HCEC 1CT (cell line): Measurements from ENCODE around the gene PAM16.
A peak's percentile ranks its signal among the peaks of the same experiment; 100 is the strongest.

Experiments
- DNase-seq: peaks from one replicate; pipeline ENCODE4 v3.0.0-alpha.2; 2017

The PAM16 gene

DNA sequence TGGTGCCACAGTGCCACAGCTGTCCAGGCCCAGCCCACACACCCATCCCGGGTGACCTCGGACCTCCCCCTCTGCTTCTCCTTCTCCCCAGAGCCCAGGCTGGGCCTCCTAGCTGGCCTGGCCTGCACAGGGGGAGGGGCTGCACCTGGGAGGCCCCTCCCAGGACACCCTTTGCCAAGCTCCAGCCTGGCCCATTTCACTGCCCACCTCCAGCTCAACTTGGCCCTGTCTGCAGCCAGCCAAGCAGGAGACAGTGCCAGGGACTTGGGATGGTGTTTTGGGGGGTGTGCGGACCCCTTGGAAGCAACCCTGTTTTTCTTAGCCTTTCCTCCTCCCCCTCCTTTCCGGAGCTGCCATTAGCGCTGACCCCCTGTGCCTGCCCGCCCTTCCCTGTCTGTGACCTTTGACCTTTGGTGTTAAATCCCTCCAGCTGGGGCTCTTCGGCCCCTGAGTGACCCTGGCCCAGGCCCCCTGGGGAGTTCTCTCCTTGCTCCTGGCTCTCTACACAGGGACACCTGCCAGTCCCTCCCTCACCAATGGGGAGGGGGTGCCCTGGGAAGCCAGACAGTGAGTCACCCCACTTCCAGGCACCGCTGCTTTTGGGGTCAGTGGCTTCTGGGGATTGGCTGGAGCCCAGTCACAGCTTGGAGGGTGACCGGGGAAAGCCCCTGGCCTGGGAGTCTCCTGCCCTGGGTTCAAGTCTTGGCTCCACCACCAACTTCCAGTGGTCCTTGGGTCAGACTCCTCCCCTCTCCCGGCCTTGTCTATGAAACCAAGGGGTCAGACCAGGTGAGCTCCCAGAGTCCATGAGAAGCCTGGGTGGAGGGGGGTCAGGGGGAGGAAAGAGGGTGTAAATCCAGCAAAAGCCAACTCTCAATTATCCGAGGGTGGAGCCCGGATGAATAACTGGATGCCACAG, 33.3 kb downstream of the PAM16 start:
- DNase-seq: no peak

DNA sequence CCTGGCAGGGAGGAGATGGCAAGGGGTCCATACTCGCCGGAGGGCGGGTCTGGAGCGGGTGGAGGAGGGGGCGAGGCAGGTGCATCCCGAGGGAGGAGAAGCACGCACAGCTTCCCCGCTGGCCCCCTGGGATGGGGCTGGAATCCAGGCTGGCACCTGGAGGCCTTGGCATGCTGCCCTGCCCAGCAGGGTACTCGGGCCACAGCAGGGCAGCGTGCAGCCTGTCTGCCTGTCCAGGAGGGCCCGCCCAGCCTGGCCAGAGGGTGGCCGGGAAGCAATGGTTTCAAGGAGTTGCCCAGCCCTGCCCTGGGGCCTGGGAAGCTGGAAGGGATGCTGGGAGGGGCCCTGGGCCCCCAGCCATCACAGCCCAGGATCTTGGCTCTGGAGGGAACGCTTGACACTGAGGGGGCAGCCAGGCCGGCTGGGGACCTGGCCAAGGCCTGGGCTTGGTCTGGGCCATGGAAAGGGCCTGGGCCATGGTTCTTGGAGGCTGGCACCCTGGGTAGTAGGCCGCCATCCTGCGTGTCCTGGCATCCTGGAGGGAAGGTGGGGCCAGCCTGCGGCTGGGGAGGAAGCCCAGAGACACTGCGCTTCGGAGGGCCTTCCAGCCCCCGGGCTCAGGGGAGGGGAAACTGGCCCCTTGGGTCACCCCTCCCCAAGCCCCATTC, 34.1 kb downstream of the PAM16 start:
- DNase-seq: no peak

DNA sequence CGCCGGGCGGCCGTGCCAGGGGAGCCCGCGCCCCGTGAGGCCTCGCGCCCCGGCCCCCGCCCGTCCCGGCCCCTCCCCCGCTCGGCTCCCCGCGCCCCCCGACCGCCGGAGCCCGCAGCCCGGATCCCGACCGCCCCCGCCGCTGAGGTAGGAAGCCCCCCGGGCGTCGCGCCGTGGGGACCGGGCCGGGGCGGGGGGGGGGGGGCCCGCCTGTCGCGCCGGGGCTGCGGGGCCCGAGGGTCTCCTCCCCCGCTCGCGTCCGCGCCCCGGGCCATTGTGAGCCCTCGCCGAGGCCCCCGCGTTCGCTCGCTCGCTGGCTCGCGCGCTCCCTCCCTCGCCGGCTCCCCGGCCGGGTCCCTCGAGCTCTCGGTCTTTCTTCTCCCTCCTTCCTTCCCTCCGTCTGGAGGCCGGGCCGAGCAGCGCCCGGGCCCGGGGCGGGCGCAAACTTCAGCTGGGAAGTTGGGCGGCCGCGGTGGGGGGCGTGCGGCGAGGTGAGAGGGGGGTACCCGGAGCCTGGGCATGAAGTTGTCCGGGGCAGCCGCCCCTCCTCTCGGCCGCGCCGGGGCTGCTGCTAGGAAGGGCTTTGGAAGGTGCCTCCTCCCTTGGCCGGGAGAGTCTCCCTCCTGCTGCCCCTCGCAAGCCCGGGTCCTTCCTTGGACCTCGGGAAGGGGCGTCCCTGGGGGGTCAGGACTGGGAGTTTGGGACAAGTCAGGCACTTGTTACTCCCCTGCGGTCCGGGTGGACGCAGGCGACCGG, 34.8 kb downstream of the PAM16 start:
- peak; percentile 24 for DNase-seq

DNA sequence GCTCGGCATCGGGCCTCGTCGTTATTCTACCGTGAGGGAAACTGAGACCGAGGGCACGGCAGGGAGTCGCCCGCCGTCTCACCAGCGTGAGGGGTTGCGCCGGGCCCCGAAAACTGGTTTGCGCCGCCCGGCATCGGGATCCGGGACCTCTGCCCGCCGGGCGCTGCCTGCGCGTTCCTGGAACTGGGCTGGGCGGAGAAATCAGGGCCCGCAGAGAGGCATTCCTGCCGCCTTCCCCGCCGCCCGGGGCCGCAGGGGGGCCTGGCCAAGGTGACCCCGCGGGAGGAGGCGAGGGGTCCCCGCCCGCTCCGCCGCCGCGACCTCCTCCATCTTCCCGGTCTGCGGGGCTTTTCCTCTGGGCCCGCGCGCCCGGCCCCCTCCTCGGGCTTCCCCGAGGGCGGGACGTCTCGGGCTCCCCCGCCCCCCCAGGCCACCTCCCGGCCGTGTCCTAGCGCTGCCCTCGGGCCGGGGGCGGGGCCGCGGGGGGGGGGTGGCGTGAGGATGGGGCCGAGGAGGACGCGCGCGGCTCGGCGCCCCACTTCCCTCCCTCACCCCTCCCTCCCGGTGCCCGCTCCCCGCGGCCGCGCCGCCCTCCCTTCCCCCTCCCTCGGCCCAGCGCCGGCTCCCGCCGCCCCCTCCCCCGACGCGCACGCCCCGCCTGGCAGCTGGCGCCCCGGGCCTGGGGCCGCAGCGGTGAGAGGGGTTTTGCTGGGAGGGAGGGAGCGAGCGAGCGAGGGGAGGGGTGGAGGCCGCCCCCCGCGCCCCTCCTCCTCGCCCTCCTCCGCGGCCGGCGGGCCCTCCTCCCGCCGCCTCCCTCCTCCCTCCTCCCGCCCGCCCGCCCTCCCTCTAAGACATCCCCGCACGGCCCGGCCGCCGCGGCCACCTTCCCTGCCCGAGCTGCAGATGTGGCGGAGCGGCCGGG, 35.7 kb downstream of the PAM16 start, which contains the start of gene GLIS2:
Gene GLIS2, plus strand, starts transcription at position 882 of the 922 bp plus-strand sequence. CDS start 16,214 bp downstream, outside the sequence.
- DNase-seq: peak; percentile 75

DNA sequence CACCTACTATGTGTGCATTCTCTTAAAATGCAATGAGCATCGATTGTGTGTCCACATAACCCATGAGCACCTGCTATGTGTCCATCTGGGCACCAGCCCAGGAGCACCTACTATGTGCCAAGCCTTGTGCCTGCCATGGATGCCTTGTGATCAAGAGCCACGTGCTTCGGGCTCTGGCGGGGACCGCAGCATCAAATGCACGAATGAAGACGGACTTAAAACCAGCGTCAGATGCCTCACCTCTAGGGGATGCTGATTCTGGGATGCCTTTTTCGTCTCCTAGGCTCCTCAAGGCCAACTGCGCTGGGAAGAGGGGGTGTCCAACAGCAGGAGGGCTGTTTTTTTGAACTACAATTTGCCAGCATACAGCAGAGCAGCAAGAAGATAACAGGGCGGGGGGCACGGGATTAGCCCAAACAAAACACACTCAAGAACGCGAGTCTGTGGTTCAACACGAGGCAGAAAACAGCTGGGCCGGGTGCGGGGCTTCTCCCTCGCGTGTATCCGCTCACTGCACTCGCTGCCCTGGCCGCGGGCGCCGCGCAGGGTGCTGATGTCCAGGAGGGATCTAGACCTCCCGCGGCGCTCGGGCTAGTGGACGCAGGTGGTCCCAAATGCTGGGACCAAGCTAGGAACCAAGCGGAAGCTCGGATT, 36.5 kb downstream of the PAM16 start:
- peak; percentile 50 for DNase-seq

DNA sequence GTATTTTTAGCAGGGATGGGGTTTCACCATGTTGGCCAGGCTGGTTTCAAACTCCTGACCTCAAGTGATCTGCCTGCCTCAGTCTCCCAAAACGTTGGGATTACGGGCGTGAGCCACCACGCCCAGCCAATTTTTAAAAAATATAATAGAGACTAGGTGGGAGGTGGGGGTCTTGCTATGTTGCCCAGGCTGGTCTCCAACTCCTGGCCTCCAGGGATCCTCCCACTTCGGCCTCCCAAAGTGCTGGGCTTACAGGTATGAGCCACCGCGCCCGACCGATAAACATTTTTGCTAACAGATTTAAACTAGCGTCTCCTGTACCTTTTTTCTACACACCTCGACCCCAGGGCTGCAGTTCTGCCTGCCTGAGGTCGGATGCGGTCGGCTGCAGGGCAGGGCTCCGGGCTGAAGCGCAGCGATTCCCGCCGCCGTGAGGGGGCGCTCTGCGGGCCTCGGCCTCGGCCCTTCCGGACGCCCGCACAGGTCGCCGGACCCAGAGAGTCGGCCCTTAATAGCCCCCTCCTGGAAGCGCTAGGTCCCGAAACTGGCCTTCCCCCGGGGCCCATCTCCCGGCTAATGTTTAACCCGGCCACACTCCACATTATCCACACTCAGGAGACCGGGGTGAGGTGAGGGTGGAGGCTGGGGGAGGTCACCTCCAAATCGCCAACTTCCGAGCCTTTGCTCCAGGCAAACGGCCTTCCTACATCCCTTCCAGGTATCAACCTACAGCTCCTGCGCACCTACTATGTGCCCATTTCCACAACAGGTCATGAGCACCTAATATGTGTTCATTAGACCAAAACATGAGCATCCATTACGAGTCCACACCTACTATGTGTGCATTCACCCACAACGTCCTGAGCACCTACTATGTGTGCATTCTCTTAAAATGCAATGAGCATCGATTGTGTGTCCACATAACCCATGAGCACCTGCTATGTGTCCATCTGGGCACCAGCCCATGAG, 37.3 kb downstream of the PAM16 start:
- DNase-seq: no peak

DNA sequence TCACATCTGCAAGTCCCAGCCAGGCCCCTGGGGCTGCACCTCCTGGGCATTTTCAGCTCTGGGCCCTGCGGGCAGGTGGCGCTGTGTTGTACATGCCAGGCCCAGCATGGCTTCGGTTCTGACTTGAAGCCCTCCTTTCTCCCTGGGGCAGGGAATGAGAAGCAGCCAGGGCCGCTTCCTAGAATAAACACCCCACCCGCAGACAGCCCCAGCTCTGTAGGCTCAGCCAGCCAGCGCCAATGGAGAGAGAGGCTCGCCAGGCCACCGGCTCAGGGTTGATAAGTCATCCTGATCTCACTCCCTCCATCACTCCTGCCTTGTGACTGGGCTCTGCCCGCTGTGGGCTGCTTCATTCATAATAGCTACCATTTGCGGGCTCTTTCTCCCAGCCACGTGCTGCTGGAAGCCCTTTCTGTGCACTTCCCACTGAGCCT, 41.3 kb downstream of the PAM16 start:
- peak; percentile 36 for DNase-seq

DNA sequence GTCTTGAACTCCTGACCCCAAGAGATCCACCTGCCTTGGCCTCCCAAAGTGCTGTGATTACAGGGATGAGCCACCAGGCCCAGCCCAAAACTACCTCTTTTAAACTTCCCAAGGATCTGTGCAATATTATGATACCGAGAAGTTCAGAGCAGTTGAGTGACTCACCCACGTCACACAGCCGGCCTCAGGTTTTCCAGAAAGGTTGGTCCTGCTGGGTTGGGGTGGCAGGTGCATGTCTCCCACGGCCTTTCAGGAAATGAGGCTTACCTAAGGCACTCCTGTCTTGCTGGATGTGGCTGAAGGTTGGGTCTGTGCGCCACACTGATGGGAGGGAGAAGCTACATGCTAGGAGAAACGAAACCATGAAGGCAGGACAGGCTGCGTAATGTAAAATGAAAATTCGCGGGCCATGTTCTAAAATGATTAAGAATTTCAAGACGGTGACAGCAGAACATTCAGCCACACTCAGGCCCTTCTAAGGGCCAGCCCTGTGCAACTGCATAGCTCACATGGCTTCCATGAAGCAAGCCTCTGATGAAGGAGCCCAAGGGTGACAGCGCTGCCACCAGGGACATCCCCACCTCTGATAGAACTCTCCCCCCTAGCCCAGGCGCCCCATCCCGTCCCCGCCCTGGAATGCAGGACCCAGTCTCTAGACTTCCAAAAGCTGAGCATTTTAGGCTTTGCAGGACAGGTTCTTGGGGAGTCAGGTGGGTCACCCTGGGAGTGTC, 41.9 kb downstream of the PAM16 start:
- no peak for DNase-seq

DNA sequence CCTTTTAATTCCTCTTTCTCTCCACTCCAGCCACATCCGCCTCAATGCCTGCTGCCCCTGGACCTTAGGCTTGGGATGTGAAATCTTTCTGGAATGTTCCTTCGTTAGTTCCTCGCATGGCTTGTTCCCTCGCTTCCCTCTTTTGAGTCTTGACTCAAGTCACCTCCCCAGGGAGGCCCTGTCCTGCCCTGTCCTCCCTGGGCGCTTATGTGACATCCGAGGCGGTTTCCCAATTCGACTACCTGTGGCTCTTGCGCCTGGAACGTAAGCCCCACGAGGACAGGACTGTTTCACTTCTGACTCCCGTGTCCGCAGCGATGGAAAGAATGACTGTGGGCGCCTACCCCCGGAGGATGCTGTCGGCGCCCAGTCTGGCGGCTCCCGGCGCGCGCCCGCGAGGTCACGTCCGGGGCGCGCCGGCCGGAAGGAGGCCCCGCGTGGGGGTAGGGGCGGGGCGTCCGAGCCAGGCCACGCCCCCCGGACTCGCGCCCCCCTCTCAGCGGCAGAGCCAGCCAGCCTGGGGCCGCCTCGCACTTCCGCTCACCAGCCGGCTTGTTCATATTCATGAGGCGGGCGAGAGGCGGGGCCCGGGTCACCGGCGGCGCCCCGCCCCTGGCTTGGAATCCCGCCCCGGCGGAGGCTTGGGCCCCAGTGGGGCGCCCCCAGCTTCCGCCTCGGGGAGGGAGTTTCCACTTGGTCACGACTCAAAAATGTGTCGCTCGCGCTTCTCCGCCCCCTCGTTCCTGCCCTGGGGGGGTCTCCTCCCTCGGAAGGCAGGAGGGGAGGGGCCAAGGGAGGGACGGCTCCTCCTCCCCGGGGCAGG, 43.7 kb downstream of the PAM16 start:
- peak; percentile 97 for DNase-seq

DNA sequence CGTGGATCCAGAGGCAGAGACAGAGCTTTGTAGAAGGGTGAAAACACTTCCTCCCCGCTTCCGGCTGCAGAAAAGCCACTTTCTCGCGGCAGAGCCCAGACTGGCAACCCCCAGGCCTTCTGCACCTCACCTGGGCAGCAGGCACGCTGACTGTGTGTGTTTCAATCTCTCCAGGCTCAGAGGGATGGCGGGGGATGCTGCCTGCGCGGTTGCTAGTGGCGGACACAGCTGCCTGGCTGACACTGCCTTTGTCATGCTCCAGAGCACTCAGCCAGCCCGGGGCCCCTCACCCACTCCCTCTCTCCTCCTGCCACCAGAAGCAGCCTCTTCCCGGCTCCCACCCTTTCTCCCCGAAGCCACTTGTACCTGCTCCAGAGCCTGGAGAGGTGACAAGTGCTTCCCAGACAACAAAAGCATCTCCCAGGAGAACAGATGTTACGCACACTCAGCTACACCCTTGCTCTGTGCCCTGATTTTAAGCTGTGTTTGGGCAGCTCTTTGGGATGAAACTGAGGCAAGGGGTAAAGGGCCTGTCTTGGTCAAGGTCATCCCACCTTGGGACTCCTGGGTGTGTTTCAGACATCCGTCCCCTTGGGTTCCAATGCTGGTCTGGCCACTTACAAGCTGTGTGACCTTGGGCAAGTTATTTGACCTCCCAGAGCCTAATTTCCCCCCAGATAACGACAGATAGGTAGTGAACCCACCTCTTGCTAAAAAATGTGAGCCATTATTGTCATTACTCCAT, 44.5 kb downstream of the PAM16 start:
- DNase-seq: no peak

DNA sequence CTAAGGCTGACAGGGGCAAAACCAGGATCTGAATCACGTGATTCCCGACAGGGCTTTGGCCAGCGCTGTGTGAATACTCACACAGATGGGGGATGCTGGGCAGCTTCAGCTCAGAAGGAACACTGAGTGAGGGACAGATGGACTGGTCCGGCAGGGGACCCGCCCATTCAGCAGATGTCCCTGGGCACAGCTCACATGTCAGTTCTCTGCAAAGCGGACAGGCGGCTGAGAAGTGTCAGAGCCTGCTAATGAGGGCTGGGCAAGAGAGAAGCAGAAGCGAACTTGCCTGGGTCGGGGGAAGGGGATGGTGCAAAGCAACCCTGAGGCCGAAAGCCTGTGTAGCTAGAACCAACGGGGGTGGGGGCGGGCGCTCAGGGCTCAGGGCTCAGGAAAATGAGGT, 47.1 kb downstream of the PAM16 start:
- no peak for DNase-seq

DNA sequence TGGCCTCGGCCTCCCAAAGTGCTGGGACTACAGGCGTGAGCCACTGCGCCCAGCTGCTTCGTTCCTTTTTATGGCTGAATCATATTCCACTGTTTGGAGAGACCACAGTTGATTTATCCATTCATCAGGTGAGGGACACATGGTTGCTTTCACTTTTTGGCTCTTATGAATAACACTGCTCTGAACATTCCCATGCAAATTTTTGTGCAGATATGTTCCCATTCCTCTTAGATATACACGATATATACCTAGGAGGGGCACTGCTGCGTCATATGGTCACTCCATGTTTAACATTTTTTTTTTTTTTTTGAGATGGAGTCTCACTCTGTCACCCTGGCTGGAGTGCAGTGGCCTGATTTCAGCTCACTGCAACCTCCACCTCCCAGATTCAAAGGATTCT, 49.2 kb downstream of the PAM16 start:
- no peak for DNase-seq

DNA sequence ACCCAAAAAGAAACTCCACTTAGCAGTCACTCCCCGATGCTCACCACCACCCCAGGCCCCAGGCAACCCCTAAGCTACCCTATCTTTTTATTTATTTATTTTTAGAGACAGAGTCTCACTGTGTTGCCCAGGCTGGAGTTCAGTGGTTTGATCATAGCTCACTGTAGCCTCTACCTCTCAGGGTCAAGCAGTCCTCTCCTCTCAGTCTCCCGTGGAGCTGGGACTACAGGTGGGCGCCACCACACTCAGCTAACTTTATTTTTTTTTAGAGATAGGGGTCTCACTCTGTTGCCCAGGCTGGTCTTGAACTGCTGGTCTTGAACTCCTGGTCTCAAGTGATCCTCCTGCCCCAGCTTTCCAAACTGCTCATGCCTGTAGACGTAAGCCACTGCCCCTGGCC, 49.9 kb downstream of the PAM16 start:
- no peak for DNase-seq

DNA sequence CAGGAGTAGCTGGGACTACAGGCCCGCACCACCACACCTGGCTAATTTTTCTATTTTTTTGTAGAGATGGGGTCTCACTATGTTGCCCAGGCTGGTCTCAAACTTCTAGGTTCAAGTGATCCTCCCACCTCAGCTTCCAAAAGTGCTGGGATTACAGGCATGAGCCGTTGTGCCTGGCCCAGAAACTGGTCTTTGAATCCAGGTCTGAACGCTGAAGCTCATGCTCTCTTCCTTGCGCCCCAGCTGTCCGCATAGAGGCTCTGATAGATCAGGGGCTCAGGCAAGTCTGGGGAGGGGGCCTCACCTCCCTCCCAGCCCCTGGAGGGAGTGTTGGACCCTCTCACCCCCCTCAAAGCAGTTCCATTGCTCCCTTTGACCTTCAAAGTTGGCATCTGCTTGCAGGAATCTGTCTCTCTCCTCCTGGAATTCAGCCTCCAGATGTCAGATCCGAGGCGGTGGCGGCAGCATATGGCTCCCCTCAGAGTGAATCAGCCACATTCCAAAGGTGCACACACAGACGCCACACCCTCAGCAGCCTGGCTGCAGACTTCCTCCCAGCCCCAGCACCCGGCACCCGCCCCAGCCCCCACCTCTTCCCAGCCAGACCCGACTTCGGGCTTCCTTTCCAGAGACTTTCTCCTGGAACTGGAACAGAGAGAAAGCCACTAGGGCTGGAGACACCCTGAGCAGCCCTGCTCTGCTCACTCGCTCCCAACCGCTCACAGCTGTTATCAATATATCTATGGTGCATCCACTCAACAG, 52.2 kb downstream of the PAM16 start:
- peak; percentile 97 for DNase-seq

DNA sequence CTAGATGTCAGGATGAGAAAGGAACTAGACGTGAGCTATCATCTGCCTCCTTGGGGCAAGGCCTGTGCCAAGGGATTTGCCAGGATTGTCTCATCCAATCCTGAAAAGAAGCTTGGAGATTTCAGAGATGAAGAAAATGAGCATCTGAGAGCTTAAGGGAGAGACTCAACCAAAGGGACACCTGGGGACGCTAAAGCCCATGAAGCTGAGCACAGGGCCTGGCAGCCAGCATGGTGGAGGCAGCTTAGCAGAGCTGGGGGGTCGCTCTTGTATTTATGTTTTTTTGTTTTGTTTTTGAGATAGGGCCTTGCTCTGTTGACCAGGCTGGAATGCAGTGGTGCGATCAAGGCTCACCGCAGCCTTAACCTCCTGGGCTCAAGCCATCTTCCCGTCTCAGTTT, 53.6 kb downstream of the PAM16 start:
- DNase-seq: no peak

DNA sequence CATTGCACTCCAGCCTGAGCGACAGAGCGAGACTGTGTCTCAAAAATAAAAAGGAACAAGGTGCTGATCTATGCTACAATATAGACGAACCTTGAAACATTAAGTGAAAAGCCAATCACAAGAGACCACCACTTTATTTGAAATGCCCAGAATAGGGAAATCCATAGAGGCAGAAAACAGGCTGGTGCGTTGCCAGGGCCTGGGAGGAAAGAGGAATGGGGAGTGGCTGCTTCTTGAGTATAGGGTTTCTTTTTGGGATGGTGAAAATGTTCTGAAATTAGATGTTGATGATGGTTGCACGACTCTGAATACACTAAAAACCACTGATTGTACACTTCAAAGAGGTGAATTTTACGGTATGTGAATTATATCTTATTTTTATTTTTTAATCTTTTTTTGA, 55.5 kb downstream of the PAM16 start:
- DNase-seq: no peak

DNA sequence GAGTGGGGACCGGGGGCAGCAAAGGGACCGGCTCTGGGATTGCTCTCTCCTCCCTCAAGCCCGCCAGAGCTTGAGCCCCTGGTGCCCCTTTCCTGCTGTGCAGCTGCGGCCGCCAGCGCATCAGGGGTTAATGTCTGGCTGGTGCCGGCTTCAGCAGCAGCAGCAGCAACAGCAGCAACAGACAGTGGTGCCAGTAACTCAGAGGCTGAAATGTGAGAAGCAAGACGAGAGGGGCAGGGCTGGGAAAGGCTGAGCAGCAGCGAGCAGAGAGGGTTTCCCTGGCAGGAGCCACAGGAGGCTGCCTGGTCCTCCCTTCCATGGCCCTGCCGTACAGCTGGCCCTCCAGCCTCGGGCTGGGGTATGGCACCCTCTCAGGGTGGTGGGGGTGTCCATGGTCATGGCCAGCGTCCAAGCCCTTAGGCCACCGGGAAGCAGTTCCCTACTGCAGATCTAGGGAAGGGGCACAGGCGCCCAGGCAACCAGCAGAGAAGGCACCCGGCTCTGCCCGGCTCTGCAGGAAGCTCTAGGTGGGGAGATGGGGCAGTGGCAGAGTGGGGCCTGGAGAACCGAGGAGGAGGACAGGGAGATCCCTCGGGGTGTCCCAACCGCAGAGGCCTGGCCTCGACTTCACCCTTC, 57.2 kb downstream of the PAM16 start:
- DNase-seq: peak; percentile 71
